GM19438 (cell line): Measurements from ENCODE around the gene BHLHE40.

Experiments
- ATAC-seq: cut with Tn5 transposase; IDR thresholded peaks from one replicate; pipeline ENCODE4 v1.9.1; 2021; ENCODE audit warnings: low read depth; ENCODE audit not compliant: unreplicated experiment

The BHLHE40 gene

GRCh38 chr3:5015056-5015455 lies 35.8 kb downstream of the BHLHE40 start:
- no peak for ATAC-seq

GRCh38 chr3:5016211-5017161 lies 37.2 kb downstream of the BHLHE40 start:
- ATAC-seq, result peak; percentile 66

DNA sequence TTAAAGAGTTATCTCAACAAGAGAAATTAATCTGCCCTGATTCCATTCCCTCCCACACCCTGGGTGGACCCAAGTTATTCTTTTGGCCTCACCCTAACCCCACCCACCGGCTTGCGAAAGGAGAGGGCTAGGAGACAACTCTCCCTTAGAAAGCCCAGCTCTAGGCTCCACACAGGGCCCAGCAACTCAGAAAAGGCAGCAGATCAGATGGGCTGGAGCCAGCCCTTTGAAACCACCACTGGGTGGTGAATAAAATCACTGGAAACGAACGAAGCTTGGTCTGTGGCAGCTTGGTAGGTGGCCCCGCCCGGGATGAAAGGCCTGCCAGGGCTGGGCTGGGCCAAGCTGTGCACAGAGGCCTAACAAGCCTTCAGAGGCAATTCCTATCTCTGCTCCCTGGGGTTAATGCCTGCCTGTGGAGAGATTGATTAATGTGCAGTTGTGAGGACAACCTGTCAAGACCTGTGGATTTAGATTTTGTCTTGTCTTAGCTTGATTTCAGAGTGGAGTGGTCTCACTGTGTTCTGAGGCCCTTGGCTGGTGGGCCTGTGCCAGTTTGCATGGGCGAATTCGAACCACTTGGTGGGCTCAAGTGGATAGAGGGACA lies 38.8 kb downstream of the BHLHE40 start:
- no peak for ATAC-seq

DNA sequence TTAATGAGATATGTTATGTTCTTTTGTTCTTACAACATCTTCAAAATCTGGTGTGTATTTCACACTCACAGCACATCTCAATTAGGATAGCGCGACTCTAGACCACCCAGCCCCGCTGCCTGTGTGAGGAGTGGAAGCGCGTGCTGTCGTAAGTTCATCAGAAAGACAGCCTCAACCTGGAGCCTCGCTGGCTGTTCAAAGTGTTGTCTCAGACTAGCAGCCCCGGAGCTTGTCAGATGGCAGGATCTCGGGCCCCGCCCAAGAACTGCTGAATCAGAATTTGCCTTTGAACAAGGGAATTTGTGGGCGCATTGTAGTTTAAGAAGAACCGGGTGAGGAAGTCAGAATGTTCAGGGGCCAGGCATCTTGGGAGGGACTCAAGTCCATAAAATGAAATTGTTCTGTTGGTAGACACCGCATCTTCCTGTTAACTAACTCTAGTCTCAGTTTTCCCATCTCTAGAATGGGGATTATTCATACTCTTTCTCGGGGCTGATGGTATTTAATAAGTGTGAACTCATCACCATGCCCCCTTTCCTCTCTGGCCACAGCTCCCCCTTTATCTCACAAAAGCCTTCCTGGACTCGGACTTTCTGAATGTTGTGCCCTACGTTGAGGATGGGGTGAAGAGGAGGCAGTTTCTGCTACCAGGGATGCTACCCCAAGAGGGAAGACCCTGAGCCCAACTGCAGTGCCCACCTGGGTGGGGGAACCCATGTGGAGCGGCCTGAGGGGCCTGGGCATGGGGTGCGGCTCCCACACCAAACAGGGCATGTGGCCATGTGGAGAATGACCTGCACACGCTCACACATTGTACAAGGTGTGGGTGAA lies 40.4 kb downstream of the BHLHE40 start:
- ATAC-seq, result no peak

- ATAC-seq, result no peak
Observed at GRCh38 chr3:5020242-5020722, 41.0 kb downstream of the BHLHE40 start.

DNA sequence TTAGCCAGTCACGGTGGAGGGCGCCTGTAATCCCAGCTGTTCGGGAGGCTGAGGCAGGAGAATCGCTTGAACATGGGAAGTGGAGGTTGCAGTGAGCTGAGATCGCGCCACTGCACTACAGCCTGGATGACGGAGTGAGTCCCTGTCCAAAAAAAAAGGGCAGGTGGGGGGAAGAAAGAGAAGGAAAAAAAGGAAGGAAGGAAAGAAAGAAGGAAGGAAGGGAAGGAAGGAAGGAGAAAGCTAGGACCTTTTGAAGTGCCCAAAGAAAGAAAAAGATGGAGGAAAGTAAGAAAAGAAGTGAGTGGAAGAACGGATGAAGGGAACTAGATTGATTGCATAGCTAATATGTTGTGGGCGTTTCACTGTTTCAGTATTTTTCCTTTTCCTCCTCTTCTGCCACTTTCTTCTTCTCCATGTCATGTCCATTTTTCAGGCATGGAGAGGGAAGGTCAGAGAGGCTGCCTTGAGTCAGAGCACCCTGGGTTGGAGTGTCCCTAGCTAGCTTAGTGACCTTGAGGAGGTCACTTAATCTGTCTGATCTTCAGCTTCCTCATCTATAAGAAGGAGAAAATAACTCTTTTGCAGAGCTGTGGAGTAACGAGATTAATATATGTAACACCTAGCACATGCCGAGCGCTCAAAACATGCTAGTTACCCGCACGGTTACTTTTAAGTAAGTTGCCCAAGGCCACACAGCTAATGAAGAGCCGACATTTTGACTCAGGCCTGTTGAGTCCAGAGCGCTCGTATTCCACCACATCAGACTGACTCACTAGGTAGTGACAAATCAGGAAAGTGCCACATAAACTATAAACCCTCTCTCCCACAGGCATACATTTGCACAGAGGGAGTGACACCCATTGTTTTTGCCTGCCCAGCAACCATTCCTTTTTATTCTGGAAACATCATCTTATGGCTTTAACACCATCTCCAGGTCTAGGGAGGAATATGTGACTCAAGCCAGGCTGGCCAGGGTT lies 42.2 kb downstream of the BHLHE40 start:
- ATAC-seq, result no peak

GRCh38 chr3:5022187-5022965 lies 43.1 kb downstream of the BHLHE40 start:
- peak; percentile 52 for ATAC-seq

DNA sequence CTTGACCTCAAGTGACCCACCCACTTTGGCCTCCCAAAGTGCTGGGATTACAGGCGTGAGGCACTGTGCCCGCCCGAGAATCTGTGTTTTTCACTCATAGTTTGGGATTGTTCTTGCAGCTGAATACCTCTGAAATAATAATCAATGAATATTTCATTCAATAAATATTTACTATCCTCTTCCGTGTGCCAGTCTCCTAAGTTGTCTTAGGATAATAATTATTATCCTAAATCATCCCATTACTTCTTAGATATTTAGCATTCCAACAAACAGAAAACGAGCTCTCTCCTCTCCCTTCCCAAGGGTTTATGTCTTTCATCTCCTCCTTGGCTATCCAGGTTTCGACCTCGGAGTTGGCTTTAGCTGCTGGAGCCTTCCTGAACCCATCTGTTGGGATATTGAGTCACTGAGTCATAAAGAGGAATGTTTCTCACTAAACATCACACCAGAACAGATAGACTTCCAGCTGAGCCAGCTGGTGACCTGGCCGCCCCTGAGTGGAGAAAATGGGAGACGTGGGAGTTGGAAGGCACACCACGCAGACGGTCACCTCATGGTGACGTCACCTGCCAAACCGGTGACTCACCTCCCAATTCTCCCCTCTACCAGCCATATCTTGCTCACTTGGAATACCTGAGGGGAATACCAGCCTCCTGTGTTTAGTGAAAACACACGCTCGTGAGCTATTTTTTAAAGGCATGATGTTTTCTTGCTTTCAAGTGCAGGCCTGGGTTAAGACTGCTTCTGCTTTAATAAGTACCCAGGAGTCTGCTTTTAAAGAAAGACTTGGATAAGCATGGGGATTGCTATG lies 43.9 kb downstream of the BHLHE40 start:
- ATAC-seq, result no peak

DNA sequence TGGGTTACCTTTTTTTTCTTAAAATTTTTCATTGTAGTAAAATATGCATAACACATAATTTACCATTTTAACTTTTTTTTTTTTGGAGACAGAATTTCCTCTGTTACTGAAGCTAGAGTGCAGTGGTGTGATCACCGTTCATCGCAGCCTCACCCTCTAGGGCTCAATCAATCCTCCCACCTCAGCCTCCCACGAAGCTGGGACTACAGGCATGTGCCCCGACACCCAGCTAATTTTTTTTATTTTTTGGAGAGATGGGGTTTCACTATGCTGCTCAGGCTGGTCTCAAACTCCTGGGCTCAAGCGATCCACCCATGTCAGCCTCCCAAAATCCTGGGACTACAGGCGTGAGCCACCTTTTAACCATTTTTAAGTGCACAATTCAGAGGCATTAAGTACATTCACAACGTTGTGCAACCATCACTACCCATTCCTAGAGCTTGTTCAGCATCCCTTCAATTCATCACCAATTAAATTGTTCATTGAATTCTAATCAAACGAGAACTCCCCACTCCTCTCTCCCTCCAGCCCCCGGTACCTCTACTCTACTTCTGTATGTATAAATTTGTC lies 44.6 kb downstream of the BHLHE40 start:
- ATAC-seq, result no peak

- no peak for ATAC-seq
Observed at GRCh38 chr3:5026046-5026362, 46.8 kb downstream of the BHLHE40 start.

GRCh38 chr3:5029715-5030114 lies 50.5 kb downstream of the BHLHE40 start:
- no peak for ATAC-seq

DNA sequence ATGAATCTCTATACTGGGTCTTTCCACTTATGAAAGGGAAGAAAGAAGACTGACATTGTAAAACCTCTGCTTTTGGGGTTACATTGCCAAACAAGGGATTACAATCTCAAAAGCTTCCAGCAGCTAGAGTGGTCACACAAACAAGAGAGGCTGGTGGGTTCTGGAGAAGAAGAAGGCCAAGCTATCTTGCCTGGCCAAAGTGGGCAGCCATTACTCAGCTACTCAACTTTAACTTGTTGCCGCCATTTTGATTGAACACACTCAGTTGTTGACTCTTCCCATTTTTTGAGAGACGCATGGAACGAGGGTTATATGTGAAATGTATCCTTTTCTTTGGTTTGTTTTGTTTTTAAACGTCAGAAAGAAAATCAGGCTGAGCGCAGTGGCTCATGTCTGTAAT lies 50.9 kb downstream of the BHLHE40 start:
- ATAC-seq, result no peak

DNA sequence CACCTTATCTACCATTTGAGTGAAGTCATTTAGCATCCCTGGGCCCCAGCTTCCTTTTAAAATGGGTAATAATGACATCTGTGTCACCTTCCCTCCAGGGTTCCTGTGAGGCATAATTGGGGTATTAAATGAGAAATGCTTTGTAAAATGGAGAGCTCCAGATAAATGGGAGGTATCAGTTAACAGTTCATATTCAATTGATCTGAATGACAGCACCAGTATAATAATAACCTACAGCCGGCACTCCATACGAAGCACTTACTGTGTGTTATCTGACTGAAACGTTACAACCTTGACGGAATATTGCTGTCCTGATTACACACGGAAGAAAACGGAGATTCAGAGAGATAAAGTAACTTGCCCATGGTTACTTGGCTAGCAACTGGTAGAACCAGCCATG lies 53.6 kb downstream of the BHLHE40 start:
- ATAC-seq, result no peak
